OCI-LY1 (cell line): ENCODE data around the gene SMC3.

Experiments
- H2AFZ ChIP-seq: fragments of 200-600 bp; sonication (generic), shearing (Covaris generic); 2 replicates; pipeline ENCODE4 v1.6.0; 2014; ENCODE audit warnings: antibody characterized with exemption, mild to moderate bottlenecking, low read length
- H3F3A ChIP-seq: fragments of 200-600 bp; sonication (generic), shearing (Covaris generic); 2 replicates; pipeline ENCODE4 v1.6.0; 2014; ENCODE audit warnings: mild to moderate bottlenecking, antibody characterized with exemption, low read length, moderate library complexity; ENCODE audit not compliant: insufficient read depth
- H3K27ac ChIP-seq: fragments of 200-600 bp; sonication (generic); 2 replicates; pipeline ENCODE4 v1.5.1; 2014; ENCODE audit warnings: low read length, mixed run types, mild to moderate bottlenecking, low read depth; ENCODE audit not compliant: poor library complexity, severe bottlenecking
- H3K27me3 ChIP-seq: fragments of 200-600 bp; sonication (generic); 2 replicates; pipeline ENCODE4 v1.6.0; 2014; ENCODE audit warnings: antibody characterized with exemption, mild to moderate bottlenecking, low read length, moderate library complexity; ENCODE audit not compliant: insufficient read depth
- H3K36me3 ChIP-seq: fragments of 200-600 bp; sonication (generic); 2 replicates; pipeline ENCODE4 v1.6.1; 2014; ENCODE audit warnings: mild to moderate bottlenecking, antibody characterized with exemption, low read length, moderate library complexity, mixed read lengths; ENCODE audit not compliant: insufficient read depth
- H3K4me1 ChIP-seq: fragments of 200-600 bp; sonication (generic); 2 replicates; pipeline ENCODE4 v1.5.1; 2014; ENCODE audit warnings: mild to moderate bottlenecking, low read length, moderate library complexity; ENCODE audit not compliant: insufficient read depth, severe bottlenecking
- H3K4me2 ChIP-seq: fragments of 200-600 bp; sonication (generic), shearing (Covaris generic); 2 replicates; pipeline ENCODE4 v1.6.1; 2014; ENCODE audit warnings: low read length
- H3K4me3 ChIP-seq: fragments of 200-600 bp; sonication (generic); 2 replicates; pipeline ENCODE4 v1.5.1; 2014; ENCODE audit warnings: low read length, low read depth, mild to moderate bottlenecking, mixed read lengths; ENCODE audit not compliant: poor library complexity, severe bottlenecking
- H3K79me2 ChIP-seq: fragments of 200-600 bp; shearing (Covaris generic); 2 replicates; pipeline ENCODE4 v1.6.1; 2016; ENCODE audit warnings: mixed run types, low read length, mixed read lengths; ENCODE audit not compliant: insufficient read depth
- H3K9ac ChIP-seq: fragments of 200-600 bp; sonication (generic), shearing (Covaris generic); 2 replicates; pipeline ENCODE4 v1.6.1; 2014; ENCODE audit warnings: mild to moderate bottlenecking, low read length, mixed read lengths
- H3K9me2 ChIP-seq: fragments of 200-600 bp; sonication (generic), shearing (Covaris generic); 2 replicates; pipeline ENCODE4 v1.6.1; 2014; ENCODE audit warnings: low read depth, mild to moderate bottlenecking, low read length, mixed read lengths
- H3K9me3 ChIP-seq: fragments of 200-600 bp; shearing (Covaris generic); 2 replicates; pipeline ENCODE4 v1.6.1; 2014; ENCODE audit warnings: low read length, mixed read lengths
- H4K20me1 ChIP-seq: fragments of 200-600 bp; sonication (generic), shearing (Covaris generic); 2 replicates; pipeline ENCODE4 v1.6.0; 2016; ENCODE audit warnings: mild to moderate bottlenecking, low read length; ENCODE audit not compliant: insufficient read depth
- EZH2 ChIP-seq: fragments of 200-600 bp; sonication (generic), shearing (Covaris generic); IDR thresholded peaks from 2 replicates; pipeline ENCODE4 v1.8.0; 2017; ENCODE audit warnings: borderline replicate concordance, mixed run types, mild to moderate bottlenecking, antibody characterized with exemption, low read length, moderate library complexity, mixed read lengths
- TF ChIP-seq, protein P1 (sequence below): fragments of 200-600 bp; sonication (generic), shearing (Covaris generic); IDR thresholded peaks from 2 replicates; pipeline ENCODE4 v1.5.1; 2017; ENCODE audit warnings: mild to moderate bottlenecking, antibody characterized with exemption, low read length, moderate library complexity, mixed read lengths

Gene SMC3

DNA sequence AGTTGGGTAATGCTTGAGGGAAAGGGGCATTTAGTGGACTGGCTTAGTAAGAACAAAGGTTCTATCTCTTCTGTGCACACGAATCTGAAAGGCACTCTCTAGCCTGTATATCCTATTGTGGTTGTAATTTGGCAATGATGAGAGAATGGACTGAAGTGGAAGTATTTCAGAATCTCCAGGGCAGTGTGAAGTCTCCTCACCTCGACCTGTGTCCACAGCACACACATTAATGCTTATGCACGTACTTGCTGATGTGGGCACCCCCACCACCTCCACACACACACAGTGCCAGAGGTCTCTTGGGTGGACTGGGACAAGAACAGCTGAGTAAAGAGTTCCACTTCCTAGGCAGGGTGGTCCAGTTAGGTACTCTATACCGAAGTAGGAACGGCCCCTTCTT, 6.9 kb downstream of the SMC3 start:
- Histone ChIP-seq H3K9me3 (no peaks in the 10 kb centered on the region), H3K4me3 (no peak overlapping the region), H3K36me3 (peaks cover 90% of the 10 kb centered on the region), H3K27me3 (no peaks in the 10 kb centered on the region), H4K20me1 (0 out of 2 replicates have a peak, but pooled peaks cover 2% of the 10 kb centered on the region), H3K9me2 (no peaks in the 10 kb centered on the region), H3K4me1 (peaks cover 43% of the 10 kb centered on the region), H3K27ac (no peak overlapping the region), H3K9ac (no peak overlapping the region), H2AFZ (no peak overlapping the region), H3K79me2 (peaks cover 73% of the 10 kb centered on the region), H3F3A (no peaks in the 10 kb centered on the region), H3K4me2 (no peak overlapping the region)
- TF ChIP-seq EZH2, result no peak
- TF ChIP-seq, protein P1, sequence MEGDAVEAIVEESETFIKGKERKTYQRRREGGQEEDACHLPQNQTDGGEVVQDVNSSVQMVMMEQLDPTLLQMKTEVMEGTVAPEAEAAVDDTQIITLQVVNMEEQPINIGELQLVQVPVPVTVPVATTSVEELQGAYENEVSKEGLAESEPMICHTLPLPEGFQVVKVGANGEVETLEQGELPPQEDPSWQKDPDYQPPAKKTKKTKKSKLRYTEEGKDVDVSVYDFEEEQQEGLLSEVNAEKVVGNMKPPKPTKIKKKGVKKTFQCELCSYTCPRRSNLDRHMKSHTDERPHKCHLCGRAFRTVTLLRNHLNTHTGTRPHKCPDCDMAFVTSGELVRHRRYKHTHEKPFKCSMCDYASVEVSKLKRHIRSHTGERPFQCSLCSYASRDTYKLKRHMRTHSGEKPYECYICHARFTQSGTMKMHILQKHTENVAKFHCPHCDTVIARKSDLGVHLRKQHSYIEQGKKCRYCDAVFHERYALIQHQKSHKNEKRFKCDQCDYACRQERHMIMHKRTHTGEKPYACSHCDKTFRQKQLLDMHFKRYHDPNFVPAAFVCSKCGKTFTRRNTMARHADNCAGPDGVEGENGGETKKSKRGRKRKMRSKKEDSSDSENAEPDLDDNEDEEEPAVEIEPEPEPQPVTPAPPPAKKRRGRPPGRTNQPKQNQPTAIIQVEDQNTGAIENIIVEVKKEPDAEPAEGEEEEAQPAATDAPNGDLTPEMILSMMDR, result no peak

DNA sequence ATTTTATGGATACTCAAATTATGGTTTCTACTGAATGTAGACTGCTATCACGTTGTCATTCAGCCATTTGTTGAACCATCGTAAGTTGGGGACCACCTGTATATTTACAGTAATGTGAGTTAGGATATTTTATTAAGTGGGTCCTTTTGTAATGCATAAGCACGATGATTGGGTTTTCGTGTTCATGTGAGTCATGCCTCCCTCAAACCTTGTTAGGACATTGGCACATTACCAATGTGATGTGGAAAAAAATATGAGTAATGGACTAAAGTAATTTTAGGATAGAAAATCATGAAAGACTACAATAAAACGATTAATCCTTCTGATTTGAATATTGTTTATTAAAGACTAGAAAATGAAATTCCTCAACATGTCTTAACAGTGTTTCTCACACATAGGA, 8.7 kb downstream of the SMC3 start:
- no peak overlapping the region for H3K9ac ChIP-seq
- H3K27me3 ChIP-seq, result no peaks in the 10 kb centered on the region
- no peak overlapping the region for H3K27ac ChIP-seq
- no peak overlapping the region for H3K4me3 ChIP-seq
- H3F3A ChIP-seq, result no peaks in the 10 kb centered on the region
- peaks cover 25% of the 10 kb centered on the region for H3K4me1 ChIP-seq
- H2AFZ ChIP-seq, result no peak overlapping the region
- no peaks in the 10 kb centered on the region for H3K9me2 ChIP-seq
- H3K36me3 ChIP-seq, result peaks cover 89% of the 10 kb centered on the region
- peaks cover 55% of the 10 kb centered on the region for H3K79me2 ChIP-seq
- no peak overlapping the region for H3K4me2 ChIP-seq
- 0 out of 2 replicates have a peak, but pooled peaks cover 2% of the 10 kb centered on the region for H4K20me1 ChIP-seq
- no peak for TF ChIP-seq EZH2
- TF ChIP-seq, protein P1, result no peak
- H3K9me3 ChIP-seq, result no peaks in the 10 kb centered on the region

DNA sequence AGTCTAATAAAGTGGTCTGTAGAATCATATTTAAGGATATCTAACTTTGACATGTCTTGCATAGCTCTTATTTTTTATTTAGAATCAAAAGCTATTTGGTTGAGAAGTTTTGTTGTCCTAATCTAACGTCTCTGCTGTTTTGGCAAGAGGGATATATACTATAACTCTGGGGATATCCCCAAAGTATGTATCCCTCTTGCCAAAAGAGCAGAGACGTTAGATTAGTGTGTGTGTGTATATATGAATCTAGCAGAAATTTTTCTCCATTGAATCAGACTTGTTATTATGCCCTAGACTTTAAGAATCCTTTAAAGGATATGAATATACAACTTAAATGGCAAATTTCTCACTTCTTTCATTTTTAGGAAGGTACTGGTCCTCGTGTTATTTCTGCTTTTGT, 9.6 kb downstream of the SMC3 start:
- TF ChIP-seq EZH2, result no peak
- TF ChIP-seq, protein P1, result no peak
- no peaks in the 10 kb centered on the region for H3K27me3 ChIP-seq
- no peaks in the 10 kb centered on the region for H3K9me3 ChIP-seq
- no peak overlapping the region for H3K27ac ChIP-seq
- H4K20me1 ChIP-seq, result 0 out of 2 replicates have a peak, but pooled peaks cover 2% of the 10 kb centered on the region
- H3K4me1 ChIP-seq, result peaks cover 18% of the 10 kb centered on the region
- peaks cover 47% of the 10 kb centered on the region for H3K79me2 ChIP-seq
- H3F3A ChIP-seq, result no peaks in the 10 kb centered on the region; the same call in 1 of the 2 replicates
- no peak overlapping the region for H3K9ac ChIP-seq
- H3K9me2 ChIP-seq, result no peaks in the 10 kb centered on the region
- H2AFZ ChIP-seq, result no peak overlapping the region
- H3K4me2 ChIP-seq, result no peak overlapping the region
- H3K36me3 ChIP-seq, result peaks cover 93% of the 10 kb centered on the region
- H3K4me3 ChIP-seq, result no peak overlapping the region
